Cardiac muscle cell (in vitro differentiated cells and primary cell): ENCODE data around the gene DLL3. TPM values are rescaled to one million over a fixed set of nuclear protein-coding genes. Genes with fewer than 3 reads are reported as not detected.
"Not testable (repeated sequence)": the region's sequence is repeated elsewhere in the genome, so short reads cannot be mapped to it uniquely, and the experiment has no call there.

Experiments
- DNase-seq, 2 donors: peaks; one replicate each; pipeline versions ENCODE4 v3.0.0 to v3.0.0-alpha.2; 2010 to 2017; ENCODE audit warnings: low read depth in 1 of 2, low spot score in 1 of 2
- H3K27ac ChIP-seq: fragments of 200-600 bp; sonication (generic); 2 replicates; pipeline ENCODE4 v1.5.1; 2016
- H3K27me3 ChIP-seq: fragments of 200-600 bp; sonication (generic); 2 replicates; pipeline ENCODE4 v1.6.0; 2016; ENCODE audit warnings: control low read depth
- H3K36me3 ChIP-seq: fragments of 200-600 bp; sonication (generic); 2 replicates; pipeline ENCODE4 v1.5.1; 2016; ENCODE audit warnings: control low read depth
- H3K4me1 ChIP-seq: fragments of 200-600 bp; sonication (generic); 2 replicates; pipeline ENCODE4 v1.8.1; 2017; ENCODE audit warnings: low read depth, mild to moderate bottlenecking, mixed run types
- H3K4me3 ChIP-seq: fragments of 200-600 bp; sonication (generic); 2 replicates; pipeline ENCODE4 v1.5.1; 2016; ENCODE audit warnings: mild to moderate bottlenecking
- H3K9me3 ChIP-seq: fragments of 200-600 bp; sonication (generic); 2 replicates; pipeline ENCODE4 v1.5.1; 2017; ENCODE audit warnings: low read depth, mild to moderate bottlenecking, control low read depth
- CTCF ChIP-seq: IDR thresholded peaks from 2 replicates; pipeline ENCODE4 v1.5.1; 2012; ENCODE audit warnings: low read depth, mild to moderate bottlenecking, low read length
- polyA plus RNA-seq: library from polyadenylated mRNA; unstranded; fragments of >200 nt; fragmentation: Nextera tagmentation; extraction: Ambion mirVana; gene quantifications from 2 replicates; pipeline ENCODE4 v1.2.1, GENCODE V29; 2016
- total RNA-seq: library from RNA; depleted of rRNA; stranded (reverse); fragments of >200 nt; gene quantifications from 2 replicates; pipeline ENCODE4 v1.2.3, GENCODE V29; 2016

The DLL3 gene
- total and polyA plus RNA-seq, 2 experiments from 2014 or later: 11.7 to 12.2 TPM

- no peak for DNase-seq
- Histone ChIP-seq H3K9me3 (no peaks in the 10 kb centered on the region), H3K27ac (no peak overlapping the region), H3K4me1 (no peaks in the 10 kb centered on the region), H3K36me3 (peaks cover 57% of the 10 kb centered on the region), H3K4me3 (no peak overlapping the region), H3K27me3 (no peaks in the 10 kb centered on the region)
- no peak for TF ChIP-seq CTCF
Measured at GRCh38 chr19:39472746-39473442, 25.9 kb upstream of the DLL3 start.

- H3K4me1 ChIP-seq: no peaks in the 10 kb centered on the region
- TF ChIP-seq CTCF: no peak
- no peaks in the 10 kb centered on the region for H3K9me3 ChIP-seq
- no peak overlapping the region for H3K4me3 ChIP-seq
- no peak for DNase-seq
- H3K36me3 ChIP-seq: peaks cover 51% of the 10 kb centered on the region
- no peaks in the 10 kb centered on the region for H3K27me3 ChIP-seq
- no peak overlapping the region for H3K27ac ChIP-seq
Measured at GRCh38 chr19:39473443-39473960, 25.2 kb upstream of the DLL3 start.

GRCh38 chr19:39474139-39474620 is 24.6 kb upstream of the DLL3 start:
- peak; percentile 89 for TF ChIP-seq CTCF
- no peaks in the 10 kb centered on the region for H3K27me3 ChIP-seq
- no peaks in the 10 kb centered on the region for H3K9me3 ChIP-seq
- H3K27ac ChIP-seq: no peak overlapping the region
- H3K4me3 ChIP-seq: no peak overlapping the region
- H3K36me3 ChIP-seq: peaks cover 44% of the 10 kb centered on the region
- peaks cover under 1% of the 10 kb centered on the region for H3K4me1 ChIP-seq
- DNase-seq: peak; percentile 53 to 83

GRCh38 chr19:39475748-39476147 is 23.0 kb upstream of the DLL3 start:
- no peak for DNase-seq
- Histone ChIP-seq H3K27me3 (no peaks in the 10 kb centered on the region), H3K4me1 (peaks cover 12% of the 10 kb centered on the region), H3K27ac (no peak overlapping the region), H3K36me3 (peaks cover 28% of the 10 kb centered on the region), H3K4me3 (no peak overlapping the region), H3K9me3 (no peaks in the 10 kb centered on the region)
- TF ChIP-seq CTCF: no peak

GRCh38 chr19:39479319-39479801 is 19.4 kb upstream of the DLL3 start:
- peaks cover 12% of the 10 kb centered on the region for H3K4me1 ChIP-seq
- not testable (repeated sequence) for H3K9me3 ChIP-seq, H3K27me3 ChIP-seq, H3K4me3 ChIP-seq, DNase-seq
- H3K27ac ChIP-seq: peak overlapping the region; percentile 59
- H3K36me3 ChIP-seq: peaks cover 16% of the 10 kb centered on the region

GRCh38 chr19:39479916-39480315 is 18.8 kb upstream of the DLL3 start:
- peak overlapping the region; percentile 59 for H3K27ac ChIP-seq
- no peak for DNase-seq
- no peaks in the 10 kb centered on the region for H3K9me3 ChIP-seq
- no peak overlapping the region for H3K4me3 ChIP-seq
- H3K4me1 ChIP-seq: peaks cover 12% of the 10 kb centered on the region
- H3K27me3 ChIP-seq: no peaks in the 10 kb centered on the region
- TF ChIP-seq CTCF: no peak
- peaks cover 14% of the 10 kb centered on the region for H3K36me3 ChIP-seq
